GM23338 (cell line): ENCODE measurements around the gene SMOC1. TPM values are rescaled to one million over a fixed set of nuclear protein-coding genes. Genes with fewer than 3 reads are reported as not detected.

Experiments used
- ATAC-seq: fragments of 200-7000 bp; cut with Tn5 transposase; 3 replicates; pipeline ENCODE4 v1.9.1; 2020
- DNase-seq: peaks from one replicate; pipeline ENCODE4 v3.0.0-alpha.2; 2015; ENCODE audit warnings: low spot score
- H2AFZ ChIP-seq: fragments of 200-600 bp; sonication (generic); 2 replicates; pipeline ENCODE4 v1.8.0; 2016; ENCODE audit warnings: antibody characterized with exemption, mild to moderate bottlenecking, moderate library complexity
- H3F3A ChIP-seq: fragments of 200-600 bp; sonication (generic); replicated peaks from 2 replicates; pipeline ENCODE4 v1.8.0; 2017; ENCODE audit warnings: antibody characterized with exemption, mixed run types, low read depth
- H3K27ac ChIP-seq: fragments of 200-600 bp; sonication (generic); 2 replicates; pipeline ENCODE4 v1.6.1; 2016; ENCODE audit warnings: low read depth
- H3K27me3 ChIP-seq: fragments of 200-600 bp; sonication (generic); 2 replicates; pipeline ENCODE4 v1.8.0; 2016; ENCODE audit warnings: mild to moderate bottlenecking, mixed run types, moderate library complexity; ENCODE audit not compliant: insufficient read depth
- H3K36me3 ChIP-seq: fragments of 200-600 bp; sonication (generic); 2 replicates; pipeline ENCODE4 v1.8.0; 2016; ENCODE audit warnings: mild to moderate bottlenecking; ENCODE audit not compliant: insufficient read depth
- H3K4me1 ChIP-seq: fragments of 200-600 bp; sonication (generic); 2 replicates; pipeline ENCODE4 v1.8.0; 2016; ENCODE audit warnings: mild to moderate bottlenecking, moderate library complexity; ENCODE audit not compliant: insufficient read depth
- H3K4me2 ChIP-seq: fragments of 200-600 bp; sonication (generic); 2 replicates; pipeline ENCODE4 v1.7.1; 2017; ENCODE audit warnings: mixed run types
- H3K4me3 ChIP-seq: fragments of 200-600 bp; sonication (generic); 2 replicates; pipeline ENCODE4 v1.6.1; 2016; ENCODE audit warnings: mixed run types
- H3K79me2 ChIP-seq: fragments of 200-600 bp; sonication (generic); replicated peaks from 2 replicates; pipeline ENCODE4 v1.8.0; 2017; ENCODE audit warnings: mild to moderate bottlenecking; ENCODE audit not compliant: insufficient read depth
- H3K9me2 ChIP-seq: fragments of 200-600 bp; sonication (generic); 2 replicates; pipeline ENCODE4 v1.8.0; 2017; ENCODE audit not compliant: insufficient read depth
- H4K20me1 ChIP-seq: fragments of 200-600 bp; sonication (generic); replicated peaks from 2 replicates; pipeline ENCODE4 v1.8.0; 2017; ENCODE audit warnings: mild to moderate bottlenecking; ENCODE audit not compliant: insufficient read depth
- H3K27ac Mint-ChIP-seq: 2 replicates; pipeline ENCODE4 v1.8.0; 2020; ENCODE audit warnings: inconsistent platforms, mild to moderate bottlenecking, moderate library complexity, mixed read lengths
- H3K27me3 Mint-ChIP-seq: 3 replicates; pipeline ENCODE4 v1.8.0; 2022; ENCODE audit warnings: low read depth, mild to moderate bottlenecking, moderate library complexity, mixed read lengths, inconsistent platforms; ENCODE audit not compliant: insufficient read depth, poor library complexity
- H3K36me3 Mint-ChIP-seq: 3 replicates; pipeline ENCODE4 v1.8.0; 2021; ENCODE audit warnings: low read depth, mild to moderate bottlenecking, inconsistent platforms, moderate library complexity, mixed read lengths
- H3K4me1 Mint-ChIP-seq: 3 replicates; pipeline ENCODE4 v1.8.0; 2020; ENCODE audit warnings: mild to moderate bottlenecking, inconsistent platforms, mixed read lengths
- H3K4me3 Mint-ChIP-seq: 3 replicates; pipeline ENCODE4 v1.8.0; 2021; ENCODE audit warnings: moderate library complexity, mild to moderate bottlenecking, inconsistent platforms, mixed read lengths
- H3K9me3 Mint-ChIP-seq: 3 replicates; pipeline ENCODE4 v1.8.0; 2020; ENCODE audit warnings: moderate library complexity, mild to moderate bottlenecking, inconsistent platforms, mixed read lengths
- CTCF ChIP-seq, 2 experiments: fragments of 200-600 bp in 1 of 2; sonication (generic) in 1 of 2; conservative IDR thresholded peaks; 2 replicates each; pipeline versions ENCODE4 v1.5.1 to v1.6.1; 2016 to 2017; ENCODE audit warnings: antibody characterized with exemption in 2 of 2, low read depth in 2 of 2, mild to moderate bottlenecking in 2 of 2, moderate library complexity in 1 of 2
- ETS1 ChIP-seq: IDR thresholded peaks from 2 replicates; pipeline ENCODE4 v1.6.1; 2016; ENCODE audit warnings: antibody characterized with exemption
- EZH2 ChIP-seq: fragments of 200-600 bp; sonication (generic); IDR thresholded peaks from one replicate; pipeline ENCODE4 v1.8.0; 2017; ENCODE audit warnings: antibody characterized with exemption, mild to moderate bottlenecking, low read depth; ENCODE audit not compliant: unreplicated experiment
- EZH2phosphoT487 ChIP-seq: fragments of 200-600 bp; sonication (generic); IDR thresholded peaks from one replicate; pipeline ENCODE4 v1.8.1; 2018; ENCODE audit warnings: antibody characterized with exemption; ENCODE audit not compliant: unreplicated experiment
- JUNB ChIP-seq: IDR thresholded peaks from one replicate; pipeline ENCODE4 v1.6.1; 2016; ENCODE audit warnings: antibody characterized with exemption; ENCODE audit not compliant: unreplicated experiment
- NANOG ChIP-seq: IDR thresholded peaks from 2 replicates; pipeline ENCODE4 v1.6.1; 2016; ENCODE audit warnings: antibody characterized with exemption, borderline replicate concordance
- POLR2AphosphoS5 ChIP-seq: IDR thresholded peaks from 2 replicates; pipeline ENCODE4 v1.6.1; 2016; ENCODE audit warnings: antibody characterized with exemption, low read depth
- STAT1 ChIP-seq: IDR thresholded peaks from one replicate; pipeline ENCODE4 v1.6.1; 2016; ENCODE audit warnings: antibody characterized with exemption; ENCODE audit not compliant: unreplicated experiment
- ZNF331 ChIP-seq: fragments of 250-450 bp; sonication (Bioruptor Pico); IDR thresholded peaks from 2 replicates; pipeline ENCODE4 v1.5.0; 2020; ENCODE audit warnings: low read depth, mild to moderate bottlenecking, moderate library complexity
- ZNF462 ChIP-seq: fragments of 250-450 bp; sonication (Bioruptor Pico); IDR thresholded peaks from 2 replicates; pipeline ENCODE4 v1.5.0; 2020; ENCODE audit warnings: mild to moderate bottlenecking, moderate library complexity
- polyA plus RNA-seq: library from polyadenylated mRNA; unstranded; fragments of >200 nt; fragmentation: Nextera tagmentation; extraction: Ambion mirVana; gene quantifications from 2 replicates; pipeline ENCODE4 v1.2.1, GENCODE V29; 2016
- total RNA-seq: library from RNA; depleted of rRNA; stranded (reverse); fragments of >200 nt; shearing (Covaris generic); gene quantifications from 2 replicates; pipeline ENCODE4 v1.2.3, GENCODE V29; 2014
- TF ChIP-seq, protein P1 (sequence below): IDR thresholded peaks from one replicate; pipeline ENCODE4 v1.6.1; 2018; ENCODE audit warnings: antibody characterized with exemption; ENCODE audit not compliant: unreplicated experiment

The SMOC1 gene
- total and polyA plus RNA-seq, 2 experiments from 2014 or later: 0.79 to 1.6 TPM

DNA sequence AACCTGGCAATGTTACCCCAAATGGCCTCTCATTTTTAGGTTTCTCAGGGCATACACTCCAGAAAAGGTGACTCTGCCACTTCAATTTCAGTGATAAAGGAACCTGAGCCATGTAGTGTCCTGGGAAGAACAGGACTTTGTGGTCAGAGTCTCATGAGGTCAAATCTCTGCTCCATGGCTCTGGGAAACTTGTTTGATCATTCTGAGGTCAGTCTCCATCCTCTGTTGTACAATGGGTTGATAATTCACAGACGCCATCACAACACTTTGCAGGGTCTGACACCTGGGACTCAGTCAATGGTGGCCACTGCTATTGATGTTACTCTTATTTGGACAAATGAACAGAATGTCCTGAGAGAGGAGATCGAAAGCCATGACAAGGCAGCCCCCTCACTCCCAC is 31.1 kb upstream of the SMOC1 start:
- no peaks in the 10 kb centered on the region for H3K4me1 ChIP-seq
- no peak overlapping the region for H3K27ac ChIP-seq
- H3K9me2 ChIP-seq: no peaks in the 10 kb centered on the region
- peaks cover 2% of the 10 kb centered on the region for H3K27me3 Mint-ChIP-seq
- no peak overlapping the region for H3K4me3 Mint-ChIP-seq
- H3K4me1 Mint-ChIP-seq: peaks cover under 1% of the 10 kb centered on the region; the same call in 1 of the 3 replicates
- H3K27ac Mint-ChIP-seq: no peak overlapping the region
- H3K9me3 Mint-ChIP-seq: no peaks in the 10 kb centered on the region
- no peak overlapping the region for H3K4me2 ChIP-seq
- no peaks in the 10 kb centered on the region for H4K20me1 ChIP-seq
- ATAC-seq (no peak), DNase-seq (no peak)
- H3K36me3 ChIP-seq: no peaks in the 10 kb centered on the region
- no peaks in the 10 kb centered on the region for H3K79me2 ChIP-seq
- TF ChIP-seq ZNF462 (CRISPR knock-in tag): no peak
- no peak for TF ChIP-seq POLR2AphosphoS5
- TF ChIP-seq NANOG: no peak
- no peak for TF ChIP-seq STAT1
- no peak for TF ChIP-seq JUNB
- no peak for TF ChIP-seq EZH2
- TF ChIP-seq, protein P1, sequence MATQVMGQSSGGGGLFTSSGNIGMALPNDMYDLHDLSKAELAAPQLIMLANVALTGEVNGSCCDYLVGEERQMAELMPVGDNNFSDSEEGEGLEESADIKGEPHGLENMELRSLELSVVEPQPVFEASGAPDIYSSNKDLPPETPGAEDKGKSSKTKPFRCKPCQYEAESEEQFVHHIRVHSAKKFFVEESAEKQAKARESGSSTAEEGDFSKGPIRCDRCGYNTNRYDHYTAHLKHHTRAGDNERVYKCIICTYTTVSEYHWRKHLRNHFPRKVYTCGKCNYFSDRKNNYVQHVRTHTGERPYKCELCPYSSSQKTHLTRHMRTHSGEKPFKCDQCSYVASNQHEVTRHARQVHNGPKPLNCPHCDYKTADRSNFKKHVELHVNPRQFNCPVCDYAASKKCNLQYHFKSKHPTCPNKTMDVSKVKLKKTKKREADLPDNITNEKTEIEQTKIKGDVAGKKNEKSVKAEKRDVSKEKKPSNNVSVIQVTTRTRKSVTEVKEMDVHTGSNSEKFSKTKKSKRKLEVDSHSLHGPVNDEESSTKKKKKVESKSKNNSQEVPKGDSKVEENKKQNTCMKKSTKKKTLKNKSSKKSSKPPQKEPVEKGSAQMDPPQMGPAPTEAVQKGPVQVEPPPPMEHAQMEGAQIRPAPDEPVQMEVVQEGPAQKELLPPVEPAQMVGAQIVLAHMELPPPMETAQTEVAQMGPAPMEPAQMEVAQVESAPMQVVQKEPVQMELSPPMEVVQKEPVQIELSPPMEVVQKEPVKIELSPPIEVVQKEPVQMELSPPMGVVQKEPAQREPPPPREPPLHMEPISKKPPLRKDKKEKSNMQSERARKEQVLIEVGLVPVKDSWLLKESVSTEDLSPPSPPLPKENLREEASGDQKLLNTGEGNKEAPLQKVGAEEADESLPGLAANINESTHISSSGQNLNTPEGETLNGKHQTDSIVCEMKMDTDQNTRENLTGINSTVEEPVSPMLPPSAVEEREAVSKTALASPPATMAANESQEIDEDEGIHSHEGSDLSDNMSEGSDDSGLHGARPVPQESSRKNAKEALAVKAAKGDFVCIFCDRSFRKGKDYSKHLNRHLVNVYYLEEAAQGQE: no peak
- TF ChIP-seq EZH2phosphoT487: no peak
- TF ChIP-seq CTCF (conservative IDR thresholded peaks at IDR 0.05; ENCODE audit: low read depth in 2 of 2): no peak
- TF ChIP-seq ZNF331 (CRISPR knock-in tag): no peak
- no peak for TF ChIP-seq ETS1
- H3K27me3 ChIP-seq: no peaks in the 10 kb centered on the region
- no peak overlapping the region for H2AFZ ChIP-seq
- no peaks in the 10 kb centered on the region for H3F3A ChIP-seq
- no peaks in the 10 kb centered on the region for H3K36me3 Mint-ChIP-seq
- H3K4me3 ChIP-seq: no peak overlapping the region
